H1 (cell line): Measurements from ENCODE around the gene MCUR1. TPM values are rescaled to one million over a fixed set of nuclear protein-coding genes. Genes with fewer than 3 reads are reported as not detected.

Source experiments
- CTCF ChIA-PET: fragments of 300-600 bp; sonication (Branson Sonifier 250); formaldehyde crosslinking; loops from one replicate; lab custom pipeline; 2021; ENCODE audit not compliant: partially characterized antibody; lab: Charles Lee
- POLR2A ChIA-PET: fragments of 300-600 bp; sonication (Branson Sonifier 250); formaldehyde crosslinking; loops from one replicate; lab custom pipeline; 2021; ENCODE audit warnings: inconsistent platforms; ENCODE audit not compliant: partially characterized antibody; lab: Charles Lee
- DNase-seq, 2 experiments: peaks; one replicate each; pipeline versions ENCODE4 v3.0.0 to v3.0.0-alpha.2; 2010 to 2022; ENCODE audit warnings: low spot score in 2 of 2, low read depth in 1 of 2, mixed read lengths in 1 of 2
- FAIRE-seq: peaks from 2 replicates; lab custom pipeline; 2011; peaks lifted over from hg19 to GRCh38; lab: Jason Lieb, UNC
- H2AFZ ChIP-seq: 2 replicates; pipeline ENCODE4 v1.8.1; 2012; ENCODE audit warnings: low read length, inconsistent platforms
- H2AK5ac ChIP-seq: 2 replicates; pipeline ENCODE4 v1.6.1; 2013; ENCODE audit warnings: low read depth, low read length
- H2BK120ac ChIP-seq: replicated peaks from 2 replicates; pipeline ENCODE3; 2013; ENCODE audit warnings: low read depth, low read length, inconsistent platforms
- H2BK12ac ChIP-seq: 2 replicates; pipeline ENCODE4 v1.6.1; 2013; ENCODE audit warnings: low read depth, low read length
- H2BK15ac ChIP-seq: 2 replicates; pipeline ENCODE4 v1.6.1; 2013; ENCODE audit warnings: low read length
- H2BK20ac ChIP-seq: 2 replicates; pipeline ENCODE4 v1.6.1; 2013; ENCODE audit warnings: low read length
- H2BK5ac ChIP-seq: 2 replicates; pipeline ENCODE4 v1.6.1; 2013; ENCODE audit warnings: low read depth, low read length
- H3K14ac ChIP-seq: 2 replicates; pipeline ENCODE4 v1.6.1; 2013; ENCODE audit warnings: inconsistent platforms; ENCODE audit not compliant: insufficient read length
- H3K18ac ChIP-seq: 2 replicates; pipeline ENCODE4 v1.6.1; 2013; ENCODE audit warnings: low read length; ENCODE audit errors: extremely low read depth
- H3K23ac ChIP-seq: 2 replicates; pipeline ENCODE4 v1.6.1; 2013; ENCODE audit warnings: inconsistent platforms; ENCODE audit not compliant: insufficient read length
- H3K23me2 ChIP-seq: 2 replicates; pipeline ENCODE4 v1.6.1; 2013; ENCODE audit warnings: low read depth, low read length
- H3K27ac ChIP-seq: 2 replicates; pipeline ENCODE4 v1.6.1; 2011; ENCODE audit warnings: low read depth, low read length, inconsistent platforms
- H3K27me3 ChIP-seq, 4 experiments: replicated peaks in 1 of 4; 1 replicate in 1 of 4; 2 replicates in 3 of 4; pipeline versions ENCODE4 v1.6.1 to v1.8.1; 2011 to 2013; ENCODE audit warnings: low read length in 3 of 4, mild to moderate bottlenecking in 3 of 4, inconsistent platforms in 2 of 4, mixed read lengths in 2 of 4, moderate library complexity in 1 of 4; ENCODE audit not compliant: control insufficient read depth in 3 of 4, insufficient read depth in 3 of 4; ENCODE audit errors: extremely low read depth in 1 of 4
- H3K36me3 ChIP-seq, 4 experiments: 2 replicates each; pipeline versions ENCODE4 v1.6.1 to v1.8.1; 2011 to 2013; ENCODE audit warnings: mild to moderate bottlenecking in 4 of 4, low read length in 3 of 4, moderate library complexity in 2 of 4, control low read depth in 1 of 4, inconsistent platforms in 1 of 4; ENCODE audit not compliant: insufficient read depth in 4 of 4, control insufficient read depth in 2 of 4
- H3K4ac ChIP-seq: replicated peaks from 2 replicates; pipeline ENCODE3; 2013; ENCODE audit warnings: low read length, low read depth, mixed read lengths, inconsistent platforms; ENCODE audit not compliant: insufficient read length
- H3K4me1 ChIP-seq, 4 experiments: replicated peaks in 1 of 4; 1 replicate in 1 of 4; 2 replicates in 3 of 4; pipeline versions ENCODE4 v1.6.1 to v1.8.1; 2011 to 2013; ENCODE audit warnings: low read length in 3 of 4, inconsistent platforms in 2 of 4, mixed read lengths in 1 of 4; ENCODE audit not compliant: insufficient read depth in 4 of 4, control insufficient read depth in 3 of 4
- H3K4me2 ChIP-seq, 2 experiments: 2 replicates each; pipeline versions ENCODE4 v1.6.1 to v1.8.1; 2011 to 2013; ENCODE audit warnings: low read depth in 2 of 2, low read length in 2 of 2, control low read depth in 1 of 2, inconsistent platforms in 1 of 2, mild to moderate bottlenecking in 1 of 2; ENCODE audit not compliant: insufficient read depth in 1 of 2
- H3K4me3 ChIP-seq, 4 experiments: fragments of 200-600, 300-600 bp in 1 of 4; sonication (generic), shearing (Covaris generic), sonication (Bioruptor Twin) in 1 of 4; 2 replicates each; pipeline versions ENCODE4 v1.5.1 to v1.8.1; 2011 to 2016; ENCODE audit warnings: low read length in 4 of 4, low read depth in 3 of 4, control low read depth in 2 of 4, inconsistent platforms in 2 of 4, mild to moderate bottlenecking in 2 of 4, mixed read lengths in 1 of 4, moderate library complexity in 1 of 4; ENCODE audit not compliant: insufficient read depth in 2 of 4; ENCODE audit errors: extremely low read depth in 1 of 4
- H3K56ac ChIP-seq: replicated peaks from 2 replicates; pipeline ENCODE3; 2013; ENCODE audit warnings: low read depth, mild to moderate bottlenecking, mixed read lengths, low read length, inconsistent platforms; ENCODE audit not compliant: insufficient read length
- H3K79me1 ChIP-seq: 2 replicates; pipeline ENCODE4 v1.6.1; 2013; ENCODE audit warnings: low read depth, low read length, control low read depth
- H3K79me2 ChIP-seq, 2 experiments: 2 replicates each; pipeline versions ENCODE4 v1.6.1 to v1.8.1; 2012 to 2013; ENCODE audit warnings: low read length in 2 of 2, mild to moderate bottlenecking in 2 of 2, inconsistent platforms in 1 of 2; ENCODE audit not compliant: insufficient read depth in 2 of 2, control insufficient read depth in 1 of 2
- H3K9ac ChIP-seq, 4 experiments: replicated peaks in 1 of 4; 1 replicate in 1 of 4; 2 replicates in 3 of 4; pipeline versions ENCODE4 v1.6.1 to v1.8.1; 2011 to 2013; ENCODE audit warnings: low read depth in 3 of 4, low read length in 3 of 4, control low read depth in 2 of 4, mild to moderate bottlenecking in 2 of 4, moderate library complexity in 2 of 4, inconsistent platforms in 1 of 4; ENCODE audit errors: extremely low read depth in 1 of 4
- H3K9me3 ChIP-seq, 2 experiments: 2 replicates each; pipeline versions ENCODE4 v1.6.1 to v1.8.1; 2012 to 2013; ENCODE audit warnings: mild to moderate bottlenecking in 2 of 2, moderate library complexity in 2 of 2, control low read depth in 1 of 2, inconsistent platforms in 1 of 2, low read depth in 1 of 2, low read length in 1 of 2, mixed read lengths in 1 of 2; ENCODE audit not compliant: insufficient read depth in 2 of 2
- H4K20me1 ChIP-seq, 2 experiments: replicated peaks in 1 of 2; 2 replicates each; pipeline versions ENCODE3 to v1.8.1; 2011 to 2013; ENCODE audit warnings: inconsistent platforms in 2 of 2, low read length in 2 of 2, mild to moderate bottlenecking in 1 of 2; ENCODE audit not compliant: insufficient read depth in 2 of 2, control insufficient read depth in 1 of 2
- H4K5ac ChIP-seq: 2 replicates; pipeline ENCODE4 v1.6.1; 2013; ENCODE audit warnings: low read length, low read depth, mixed read lengths, inconsistent platforms; ENCODE audit not compliant: insufficient read length
- H4K8ac ChIP-seq: 2 replicates; pipeline ENCODE4 v1.8.0; 2013; ENCODE audit warnings: mild to moderate bottlenecking, moderate library complexity, low read length, inconsistent platforms; ENCODE audit not compliant: insufficient read depth; ENCODE audit errors: extremely low read depth
- H4K91ac ChIP-seq: replicated peaks from 2 replicates; pipeline ENCODE3; 2013; ENCODE audit warnings: low read length, mixed read lengths, inconsistent platforms; ENCODE audit not compliant: insufficient read length
- ATF3 ChIP-seq: IDR thresholded peaks from 2 replicates; pipeline ENCODE4 v1.6.1; 2011; ENCODE audit warnings: low read depth, mild to moderate bottlenecking, low read length; ENCODE audit not compliant: insufficient read depth
- CTBP2 ChIP-seq: IDR thresholded peaks from 2 replicates; pipeline ENCODE4 v1.7.0; 2011; ENCODE audit warnings: borderline replicate concordance, mild to moderate bottlenecking, moderate library complexity, mixed read lengths, low read length; ENCODE audit not compliant: insufficient read depth, insufficient read length
- EP300 ChIP-seq, 2 experiments: IDR thresholded peaks; 1 replicate in 1 of 2; 2 replicates in 1 of 2; pipeline ENCODE4 v1.6.1; 2011 to 2012; ENCODE audit warnings: low read depth in 2 of 2, low read length in 2 of 2, mild to moderate bottlenecking in 2 of 2, borderline replicate concordance in 1 of 2, inconsistent platforms in 1 of 2, moderate library complexity in 1 of 2
- EZH2 ChIP-seq: fragments of 200-600 bp; sonication (generic); IDR thresholded peaks from 2 replicates; pipeline ENCODE4 v1.7.1; 2012; ENCODE audit warnings: low read depth, mild to moderate bottlenecking, moderate library complexity, low read length, inconsistent platforms; ENCODE audit not compliant: severe bottlenecking
- GABPA ChIP-seq: IDR thresholded peaks from 2 replicates; pipeline ENCODE4 v1.6.1; 2011; ENCODE audit warnings: mild to moderate bottlenecking, low read length, moderate library complexity, borderline replicate concordance; ENCODE audit not compliant: insufficient read depth
- GTF2F1 ChIP-seq: IDR thresholded peaks from 2 replicates; pipeline ENCODE4 v1.6.1; 2012; ENCODE audit warnings: low read depth, low read length, improper control_type of control experiment, borderline replicate concordance
- JUN ChIP-seq: IDR thresholded peaks from 2 replicates; pipeline ENCODE4 v1.6.1; 2011; ENCODE audit warnings: low read depth, mild to moderate bottlenecking, improper control_type of control experiment, low read length
- KDM5A ChIP-seq: fragments of 200-600 bp; IDR thresholded peaks from 2 replicates; pipeline ENCODE4 v1.7.1; 2012; ENCODE audit warnings: mild to moderate bottlenecking, low read length, inconsistent platforms, mixed read lengths
- POLR2AphosphoS5 ChIP-seq: IDR thresholded peaks from 2 replicates; pipeline ENCODE4 v1.6.1; 2011; ENCODE audit warnings: low read depth, low read length
- RXRA ChIP-seq: IDR thresholded peaks from 2 replicates; pipeline ENCODE4 v1.6.1; 2011; ENCODE audit warnings: low read depth, mild to moderate bottlenecking, low read length, moderate library complexity; ENCODE audit not compliant: insufficient read depth
- SP4 ChIP-seq: IDR thresholded peaks from 2 replicates; pipeline ENCODE4 v1.6.1; 2012; ENCODE audit warnings: low read length, inconsistent platforms
- TAF1 ChIP-seq: IDR thresholded peaks from 2 replicates; pipeline ENCODE4 v1.6.1; 2011; ENCODE audit warnings: mild to moderate bottlenecking, low read depth, low read length
- WGBS, 2 experiments: shearing (Covaris generic) in 1 of 2; methylation state at CpG; one replicate each; pipeline versions ENCODE4 v1.1.6 to v1.1.7; 2013 to 2015; ENCODE audit warnings: low lambda C conversion rate in 2 of 2, mixed read lengths in 2 of 2, inconsistent platforms in 1 of 2, low coverage in 1 of 2, missing lambda C conversion rate in 1 of 2; ENCODE audit not compliant: insufficient replicate concordance in 2 of 2, insufficient coverage in 1 of 2, insufficient read length in 1 of 2; ENCODE audit errors: extremely low coverage in 1 of 2, missing lambda C conversion rate in 1 of 2; 5-methylcytosine and 5-hydroxymethylcytosine counted together
- polyA plus RNA-seq, 7 experiments: library from polyadenylated mRNA; depleted of rRNA in 3 of 7; stranded (reverse) in 5 of 7; unstranded in 2 of 7; fragments of >200 nt in 5 of 7; fragments of 200-250 nt in 2 of 7; gene quantifications; 1 replicate in 5 of 7; 2 replicates in 1 of 7; 4 replicates in 1 of 7; pipeline versions ENCODE4 v1.2.1 to v1.2.3, GENCODE V29; 2011 to 2013; ENCODE audit warnings: missing spikeins in 2 of 7, mixed read lengths in 2 of 7
- total RNA-seq: library from RNA; stranded (reverse); fragmentation: NEBNext Ultra II Directional; extraction: Animal tissue kit (Norgen Biotek cat#: 25700); gene quantifications from 2 replicates; pipeline ENCODE4 v1.2.1, GENCODE V29; 2021

Gene MCUR1
- total and polyA plus RNA-seq, 2 of the 8 experiments (the other 6 are each of a cell fraction or from before 2014, with no cell fraction given): 9.6 to 37.3 TPM

- H3K23me2 ChIP-seq: peaks cover 3% of the 10 kb centered on the region; the same call in 1 of the 2 replicates
- H3K14ac ChIP-seq: no peak overlapping the region
- peaks cover 14% of the 10 kb centered on the region for H3K79me1 ChIP-seq
- H3K9me3 ChIP-seq: no peaks in the 10 kb centered on the region
- H2BK120ac ChIP-seq: no peak overlapping the region
- no peak overlapping the region for H2AFZ ChIP-seq
- no peak overlapping the region for H4K91ac ChIP-seq
- no peak overlapping the region for H2BK20ac ChIP-seq
- H3K27me3 ChIP-seq: no peaks in the 10 kb centered on the region
- H3K18ac ChIP-seq: no peak overlapping the region
- no peak overlapping the region for H2BK12ac ChIP-seq
- no peak overlapping the region for H3K4ac ChIP-seq
- H2AK5ac ChIP-seq: no peak overlapping the region
- H2BK5ac ChIP-seq: no peak overlapping the region
- H2BK15ac ChIP-seq: no peak overlapping the region
- H4K8ac ChIP-seq: no peak overlapping the region
- no peak overlapping the region for H3K56ac ChIP-seq
- H4K20me1 ChIP-seq: peaks cover 3 to 5% of the 10 kb centered on the region in 2 experiments
- POLR2A ChIA-PET: interaction anchor here (0.9 to 2.1 kb wide), 9 partner anchors 10 to 238 kb away, joined by 3 to 12 read pairs (median 3); partner anchors contain the start of gene SIRT5
- peak overlapping the region; percentile 81 to 87 for H3K4me2 ChIP-seq
- CTCF ChIA-PET: interaction anchor here (0.6 to 0.9 kb wide), 3 partner anchors 18 to 1657 kb away, joined by 3 to 4 read pairs (median 3); no protein-coding TSS in a partner anchor
- no peak overlapping the region for H3K27ac ChIP-seq
- no peaks in the 10 kb centered on the region; a peak in 1 of 8 replicates for H3K36me3 ChIP-seq
- H3K4me1 ChIP-seq: peaks cover 0 to 7% (median 4%) of the 10 kb centered on the region in 4 experiments; a peak in 4 of 7 replicates
- no peak overlapping the region for H4K5ac ChIP-seq
- FAIRE-seq: no peak
- WGBS, 2 experiments: 49% methylated on average over 7 of the region's 7 CpGs; no CpG with 5 or more reads in 1 of the 2 experiments
- no peak for DNase-seq
- H3K4me3 ChIP-seq: peak overlapping the region; percentile 10 to 89 (median 69); a peak in 5 of 8 replicates
- no peak overlapping the region for H3K23ac ChIP-seq
- H3K9ac ChIP-seq: peak overlapping the region in 2 of 4 experiments; percentile 14 to 58; a peak in 2 of 7 replicates
- H3K79me2 ChIP-seq: peaks cover 13 to 47% of the 10 kb centered on the region in 2 experiments
- TF ChIP-seq SP4 (no peak), GTF2F1 (no peak), GABPA (no peak), RXRA (no peak), ATF3 (no peak), POLR2AphosphoS5 (no peak), EZH2 (no peak), KDM5A (no peak), TAF1 (no peak), JUN (no peak), CTBP2 (no peak), EP300 (IDR thresholded peaks at IDR 0.05; ENCODE audit: borderline replicate concordance in 1 of 2, low read depth in 2 of 2, low read length in 2 of 2) (no peak)
Observed at GRCh38 chr6:13813026-13813425, 1.3 kb downstream of the MCUR1 start.
